Mesangial cell (primary cell): ENCODE data around the gene PAPOLA. TPM values are rescaled to one million over a fixed set of nuclear protein-coding genes. Genes with fewer than 3 reads are reported as not detected.

Experiments used
- total RNA-seq: library from RNA; depleted of rRNA; stranded (reverse); fragments of >200 nt; gene quantifications from 2 replicates; pipeline ENCODE4 v1.2.3, GENCODE V29; 2015

The PAPOLA gene
- total RNA-seq, result 45.5 and 66.2 TPM in 2 replicates

GRCh38 chr14:96501740-96502620 lies at the start of gene PAPOLA:
TSS of gene PAPOLA (plus strand) at chr14:96502382. CDS start at chr14:96502593, 211 bp downstream.

Other genes with a start within 250 kb of the PAPOLA start
- 0.38 TPM in 1 of 2 replicates, not detected in the other for gene BDKRB1, start 246.2 kb upstream of the PAPOLA start, total RNA-seq
- 7.2 and 13.8 TPM in 2 replicates for gene ATG2B, start 139.0 kb upstream of the PAPOLA start, total RNA-seq
- 16.6 and 19.5 TPM in 2 replicates for gene GSKIP, start 138.9 kb upstream of the PAPOLA start, total RNA-seq
- 1.3 and 1.8 TPM in 2 replicates for gene AK7, start 110.3 kb upstream of the PAPOLA start, total RNA-seq